Activated naive CD4-positive, alpha-beta T cell treated with anti-CD3 and anti-CD28 coated beads for 36 hours (primary cell): ENCODE measurements around the gene KHNYN. TPM values are rescaled to one million over a fixed set of nuclear protein-coding genes. Genes with fewer than 3 reads are reported as not detected.
"Not testable (repeated sequence)": the region's sequence is repeated elsewhere in the genome, so short reads cannot be mapped to it uniquely, and the experiment has no call there.

Experiments
- CTCF ChIA-PET: fragments of 350-600 bp; sonication (Branson Sonifier 250); formaldehyde crosslinking; loops from one replicate; lab custom pipeline; 2021; ENCODE audit warnings: antibody characterized with exemption; lab: Charles Lee
- DNase-seq: peaks from one replicate; pipeline ENCODE4 v3.0.0-alpha.2; 2020
- H3K27ac Mint-ChIP-seq: one replicate; pipeline ENCODE4 v1.8.0; 2021; ENCODE audit warnings: mild to moderate bottlenecking, mixed read lengths
- H3K27me3 Mint-ChIP-seq: one replicate; pipeline ENCODE4 v1.8.0; 2021; ENCODE audit warnings: low read depth, mixed read lengths
- H3K36me3 Mint-ChIP-seq: one replicate; pipeline ENCODE4 v1.8.0; 2021; ENCODE audit warnings: low read depth, mixed read lengths
- H3K4me1 Mint-ChIP-seq: one replicate; pipeline ENCODE4 v1.8.0; 2021; ENCODE audit warnings: low read depth, mixed read lengths
- H3K4me3 Mint-ChIP-seq: one replicate; pipeline ENCODE4 v1.8.0; 2021; ENCODE audit warnings: mild to moderate bottlenecking, moderate library complexity, mixed read lengths
- H3K9me3 Mint-ChIP-seq: one replicate; pipeline ENCODE4 v1.8.0; 2021; ENCODE audit warnings: mixed read lengths
- intact Hi-C: fragments of 100-400 bp; cut with micrococcal nuclease; formaldehyde crosslinking; loops from one replicate; pipeline ENCODE4 v1.15.1; 2023
- total RNA-seq, 2 experiments: library from RNA; stranded (reverse); gene quantifications; one replicate each; pipeline ENCODE4 v1.2.3, GENCODE V29; 2021

The KHNYN gene
- total RNA-seq, 2 experiments from 2014 or later, result 59.8 to 62.5 TPM

- Mint-ChIP-seq H3K9me3 (peaks cover 3% of the 10 kb centered on the region), H3K27me3 (no peaks in the 10 kb centered on the region), H3K36me3 (no peaks in the 10 kb centered on the region), H3K4me1 (peaks cover 39% of the 10 kb centered on the region), H3K4me3 (no peak overlapping the region), H3K27ac (no peak overlapping the region)
- no peak for DNase-seq
- CTCF ChIA-PET, result interaction anchor here (0.8 to 1.9 kb wide), 2 partner anchors 17 to 132 kb away, joined by 3 to 7 read pairs; no protein-coding TSS in a partner anchor
- intact Hi-C loops, result no loop called here
Measured at GRCh38 chr14:24465805-24466204, 36.1 kb downstream of the KHNYN start.

GRCh38 chr14:24470450-24470849 is 40.7 kb downstream of the KHNYN start:
- peaks cover 16% of the 10 kb centered on the region for H3K4me1 Mint-ChIP-seq
- H3K27ac Mint-ChIP-seq, DNase-seq, H3K9me3 Mint-ChIP-seq, H3K27me3 Mint-ChIP-seq, intact Hi-C loops, H3K36me3 Mint-ChIP-seq, H3K4me3 Mint-ChIP-seq: not testable (repeated sequence)
- CTCF ChIA-PET, result interaction anchor here (0.6 to 1.2 kb wide), 2 partner anchors 11 to 137 kb away, joined by 5 to 6 read pairs; no protein-coding TSS in a partner anchor

DNA sequence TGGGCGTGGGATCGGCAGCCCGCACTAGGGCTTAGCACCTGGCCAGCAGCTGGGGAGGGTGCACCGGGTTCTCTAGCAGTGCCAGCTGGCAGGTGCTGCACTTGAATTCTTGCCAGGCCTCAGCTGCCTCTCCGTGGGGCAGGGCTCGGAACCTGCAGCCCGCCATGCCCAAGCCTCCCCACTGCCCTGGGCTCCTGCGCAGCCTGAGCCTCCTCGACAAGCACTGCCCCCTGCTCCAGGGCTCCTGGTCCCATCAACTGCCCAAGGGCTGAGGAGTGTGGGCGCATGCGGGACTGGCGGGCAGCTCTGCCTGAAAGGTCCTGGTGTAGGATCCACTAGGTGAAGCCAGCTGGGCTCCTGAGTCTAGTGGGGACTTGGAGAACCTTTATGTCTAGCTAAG is 43.5 kb downstream of the KHNYN start:
- peaks cover 3% of the 10 kb centered on the region for H3K4me1 Mint-ChIP-seq
- CTCF ChIA-PET, result interaction anchor here (0.8 kb wide), 1 partner anchor 8 kb away, joined by 3 read pairs; no protein-coding TSS in a partner anchor
- no peak overlapping the region for H3K4me3 Mint-ChIP-seq
- intact Hi-C loops, result no loop called here
- no peak overlapping the region for H3K27ac Mint-ChIP-seq
- H3K36me3 Mint-ChIP-seq, result no peaks in the 10 kb centered on the region
- peaks cover 3% of the 10 kb centered on the region for H3K9me3 Mint-ChIP-seq
- no peak for DNase-seq
- no peaks in the 10 kb centered on the region for H3K27me3 Mint-ChIP-seq

GRCh38 chr14:24475261-24475660 is 45.5 kb downstream of the KHNYN start:
- Mint-ChIP-seq H3K4me3 (no peak overlapping the region), H3K4me1 (no peaks in the 10 kb centered on the region), H3K9me3 (peaks cover 3% of the 10 kb centered on the region), H3K36me3 (no peaks in the 10 kb centered on the region), H3K27ac (no peak overlapping the region), H3K27me3 (no peaks in the 10 kb centered on the region)
- DNase-seq, result no peak
- CTCF ChIA-PET, result interaction anchor here (0.9 kb wide), 1 partner anchor 8 kb away, joined by 3 read pairs; no protein-coding TSS in a partner anchor
- intact Hi-C loops, result no loop called here

- H3K36me3 Mint-ChIP-seq, H3K4me3 Mint-ChIP-seq, DNase-seq, H3K27me3 Mint-ChIP-seq, CTCF ChIA-PET, H3K9me3 Mint-ChIP-seq, H3K27ac Mint-ChIP-seq: not testable (repeated sequence)
- H3K4me1 Mint-ChIP-seq, result peaks cover 23% of the 10 kb centered on the region
- intact Hi-C loops, result loop anchor here (2.0 to 5.0 kb wide), 2 partner anchors 37 to 652 kb away; partner anchors contain the start of gene SDR39U1
Measured at GRCh38 chr14:24479999-24480398, 50.2 kb downstream of the KHNYN start.

DNA sequence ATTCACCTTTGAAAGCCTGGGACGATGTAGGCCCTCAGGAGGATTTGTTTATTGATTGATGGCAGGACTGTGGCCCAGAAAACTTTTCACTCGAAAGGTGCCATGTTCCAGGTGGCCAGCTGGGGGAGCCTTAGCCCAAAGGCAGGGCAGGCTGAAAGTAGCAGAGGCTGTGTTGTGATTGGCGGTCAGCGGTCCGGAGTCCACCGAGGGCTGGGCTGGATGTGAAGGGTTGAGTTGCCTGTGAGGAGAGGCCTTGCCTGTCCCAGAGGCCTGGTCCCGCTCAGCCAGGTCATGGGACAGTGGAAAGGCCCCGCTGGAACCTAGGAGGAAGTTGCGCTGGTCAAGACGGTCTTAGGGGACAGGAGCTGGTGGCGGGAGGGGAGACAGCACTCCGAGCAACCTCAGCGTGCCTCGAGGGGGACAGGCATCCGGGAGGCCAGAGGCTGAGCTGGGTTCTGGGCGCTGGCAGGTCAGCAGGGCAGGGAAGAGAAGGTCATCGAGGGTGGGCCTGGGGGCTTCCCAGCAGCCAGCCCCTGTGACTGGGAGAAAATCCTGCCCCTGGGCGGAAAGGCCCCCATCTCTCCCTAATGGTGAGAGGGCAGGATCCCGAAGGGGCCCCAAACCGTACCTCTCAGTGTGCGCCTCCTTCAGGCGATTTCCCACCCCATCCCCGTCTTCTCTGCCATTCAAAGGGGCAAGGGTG is 52.0 kb downstream of the KHNYN start:
- Mint-ChIP-seq H3K4me3 (peak overlapping the region; percentile 68), H3K27me3 (no peaks in the 10 kb centered on the region), H3K27ac (peak overlapping the region; percentile 22), H3K36me3 (no peaks in the 10 kb centered on the region), H3K9me3 (no peaks in the 10 kb centered on the region), H3K4me1 (peaks cover 23% of the 10 kb centered on the region)
- intact Hi-C loops, result loop anchor here (1.0 to 5.0 kb wide), 5 partner anchors 39 to 651 kb away; partner anchors contain the start of genes GZMH and SDR39U1
- CTCF ChIA-PET, result interaction anchor here (0.8 to 3.3 kb wide), 15 partner anchors 8 to 651 kb away, joined by 3 to 20 read pairs (median 3); partner anchors contain the start of gene GZMH
- DNase-seq, result peak; percentile 80

DNA sequence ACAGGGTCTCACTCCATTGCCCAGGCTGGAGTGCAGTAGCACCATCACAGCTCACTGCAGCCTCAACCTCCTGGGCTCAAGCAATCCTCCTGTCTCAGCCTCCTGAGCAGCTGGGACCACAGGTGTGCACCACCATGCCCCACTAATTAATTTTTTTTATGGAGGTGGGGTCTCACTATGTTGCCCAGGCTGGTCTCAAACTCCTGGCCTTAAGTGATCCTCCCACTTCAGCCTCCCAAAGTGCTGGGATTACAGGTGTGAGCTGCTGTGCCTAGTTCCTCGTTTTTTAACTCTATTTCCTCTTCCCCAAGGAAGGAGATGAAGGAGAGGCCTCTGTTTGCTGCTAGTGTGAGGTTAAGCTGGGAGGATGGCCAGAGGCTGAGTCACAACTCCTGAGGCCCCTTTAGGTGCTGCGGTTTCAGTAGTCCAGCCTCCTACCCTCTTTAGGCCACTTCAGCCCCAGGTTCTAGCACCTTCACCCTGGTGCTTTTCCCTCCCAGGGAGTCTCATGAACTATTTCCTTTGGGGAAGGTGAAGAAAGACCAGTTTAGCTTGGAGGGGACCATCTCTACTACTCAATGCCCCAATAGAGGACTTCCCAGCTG is 53.0 kb downstream of the KHNYN start:
- H3K9me3 Mint-ChIP-seq, H3K27me3 Mint-ChIP-seq, H3K36me3 Mint-ChIP-seq, H3K4me3 Mint-ChIP-seq, DNase-seq: not testable (repeated sequence)
- CTCF ChIA-PET, result interaction anchor here (0.9 to 3.3 kb wide), 8 partner anchors 8 to 197 kb away, joined by 3 to 20 read pairs (median 3); no protein-coding TSS in a partner anchor
- Mint-ChIP-seq H3K4me1 (peaks cover 23% of the 10 kb centered on the region), H3K27ac (peak overlapping the region; percentile 30)
- intact Hi-C loops, result loop anchor here (2.0 to 5.0 kb wide), 2 partner anchors 126 to 650 kb away; partner anchors contain the start of gene GZMH

DNA sequence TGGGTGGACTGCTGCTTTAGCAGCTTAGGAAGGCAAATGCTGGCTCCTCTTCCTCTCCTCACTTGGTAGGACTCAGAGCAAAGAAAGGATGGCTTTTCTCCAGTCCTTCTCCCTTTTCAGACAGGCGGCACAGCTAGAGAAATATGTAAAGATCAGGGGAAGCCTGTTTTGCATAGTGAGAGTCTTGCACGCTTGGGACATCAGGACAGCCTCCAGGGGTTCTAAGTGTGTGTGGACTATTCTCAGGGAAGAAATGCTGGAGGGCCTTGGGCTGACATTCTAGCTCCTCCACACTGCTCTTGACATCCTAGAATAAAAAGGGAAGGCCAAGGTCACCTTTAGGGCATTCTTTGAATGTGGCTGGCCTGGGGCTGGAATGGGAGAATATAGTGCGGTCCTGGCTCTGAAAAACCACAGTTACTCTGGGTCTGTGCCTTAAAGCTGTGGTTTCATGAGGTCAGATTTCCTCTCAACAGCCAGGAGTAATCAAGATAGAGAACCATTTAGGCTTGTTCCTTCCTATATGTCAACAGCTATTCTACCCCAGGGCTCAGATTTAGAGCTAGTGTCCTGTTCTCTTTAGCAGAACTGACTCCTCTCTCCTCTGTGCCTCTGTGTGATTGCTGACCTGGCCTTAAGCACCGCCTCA is 54.0 kb downstream of the KHNYN start:
- Mint-ChIP-seq H3K9me3 (no peaks in the 10 kb centered on the region), H3K27me3 (no peaks in the 10 kb centered on the region), H3K4me1 (peaks cover 23% of the 10 kb centered on the region), H3K27ac (peak overlapping the region; percentile 56), H3K36me3 (no peaks in the 10 kb centered on the region), H3K4me3 (no peak overlapping the region)
- peak; percentile 32 for DNase-seq
- CTCF ChIA-PET, result interaction anchor here (0.6 to 3.3 kb wide), 10 partner anchors 9 to 226 kb away, joined by 3 to 20 read pairs (median 3); no protein-coding TSS in a partner anchor
- intact Hi-C loops, result loop anchor here (2.0 to 5.0 kb wide), 2 partner anchors 125 to 649 kb away; partner anchors contain the start of gene GZMH

Other genes with a start within 250 kb of the KHNYN start
- gene IPO4, start 241.1 kb upstream of the KHNYN start, total RNA-seq, result 10 to 100 TPM; 64.2 to 74.5 TPM
- 10 to 100 TPM; 14.7 to 15.1 TPM for gene TM9SF1, start 234.5 kb upstream of the KHNYN start, total RNA-seq
- not detected for gene TSSK4, start 224.3 kb upstream of the KHNYN start, total RNA-seq
- gene CHMP4A, start 216.5 kb upstream of the KHNYN start, total RNA-seq, result 10 to 100 TPM; 65.2 to 66.5 TPM
- gene MDP1, start 213.9 kb upstream of the KHNYN start, total RNA-seq, result 10 to 100 TPM; 10.2 to 13.6 TPM
- 100 to 1,000 TPM; 172 to 196 TPM for gene NEDD8, start 197.6 kb upstream of the KHNYN start, total RNA-seq
- 10 to 100 TPM; 60.5 to 63.7 TPM for gene GMPR2, start 197.0 kb upstream of the KHNYN start, total RNA-seq
- 100 to 1,000 TPM; 117 to 128 TPM for gene TINF2, start 187.3 kb upstream of the KHNYN start, total RNA-seq
- 10 to 100 TPM; 13.5 to 13.8 TPM for gene TGM1, start 166.8 kb upstream of the KHNYN start, total RNA-seq
- gene RABGGTA, start 158.4 kb upstream of the KHNYN start, total RNA-seq, result 10 to 100 TPM; 74.9 to 76.2 TPM
- gene DHRS1, start 130.2 kb upstream of the KHNYN start, total RNA-seq, result 10 to 100 TPM; 11.8 to 13.8 TPM
- gene NOP9, start 130.1 kb upstream of the KHNYN start, total RNA-seq, result 10 to 100 TPM; 24.8 to 26.4 TPM
- 10 to 100 TPM; 10.9 to 15.1 TPM for gene CIDEB, start 122.0 kb upstream of the KHNYN start, total RNA-seq
- 10 to 100 TPM; 12.2 to 12.8 TPM for gene LTB4R2, start 119.8 kb upstream of the KHNYN start, total RNA-seq
- 10 to 100 TPM; 10.6 to 11.4 TPM for gene LTB4R, start 118.5 kb upstream of the KHNYN start, total RNA-seq
- 1 to 10 TPM; 1.6 to 2.4 TPM for gene ADCY4, start 94.9 kb upstream of the KHNYN start, total RNA-seq
- 1 to 10 TPM; 5.9 to 7.6 TPM for gene RIPK3, start 90.0 kb upstream of the KHNYN start, total RNA-seq
- under 1 TPM in 1 of 2 experiments, not detected in 1; 0.15 TPM for gene NFATC4, start 61.8 kb upstream of the KHNYN start, total RNA-seq
- gene NYNRIN, start 31.0 kb upstream of the KHNYN start, total RNA-seq, result under 1 TPM in 1 of 2 experiments, not detected in 1; 0.02 TPM
- gene CBLN3, start 286 bp upstream of the KHNYN start, total RNA-seq, result 1 to 10 TPM; 7.7 to 8.6 TPM
- 10 to 100 TPM; 70.5 to 72.4 TPM for gene SDR39U1, start 12.8 kb downstream of the KHNYN start, total RNA-seq
- 1 to 10 TPM; 1.2 to 2.1 TPM for gene CMA1, start 78.3 kb downstream of the KHNYN start, total RNA-seq
- under 1 TPM; 0.31 to 0.35 TPM for gene CTSG, start 146.3 kb downstream of the KHNYN start, total RNA-seq
- 10 to 100 TPM; 81.3 to 86.1 TPM for gene GZMH, start 179.7 kb downstream of the KHNYN start, total RNA-seq
- 100 to 1,000 TPM; 811 to 864 TPM for gene GZMB, start 204.2 kb downstream of the KHNYN start, total RNA-seq